Activated naive CD4-positive, alpha-beta T cell treated with anti-CD3 and anti-CD28 coated beads, Interleukin-2, amount 10 ng/mL, durations not matched to agents 7 days and 5 days (primary cell): ENCODE measurements around the gene ZNF554.
A peak's percentile ranks its signal among the peaks of the same experiment; 100 is the strongest.
"Not testable (repeated sequence)": the region's sequence is repeated elsewhere in the genome, so short reads cannot be mapped to it uniquely, and the experiment has no call there.

Experiments
- CTCF ChIA-PET: fragments of 350-600 bp; sonication (Branson Sonifier 250); formaldehyde crosslinking; loops from one replicate; lab custom pipeline; 2021; ENCODE audit warnings: antibody characterized with exemption; lab: Charles Lee
- DNase-seq: peaks from one replicate; pipeline ENCODE4 v3.0.0-alpha.2; 2020
- H3K27ac Mint-ChIP-seq: one replicate; pipeline ENCODE4 v1.8.0; 2021; ENCODE audit warnings: mild to moderate bottlenecking, moderate library complexity, mixed read lengths
- H3K27me3 Mint-ChIP-seq: one replicate; pipeline ENCODE4 v1.8.0; 2021; ENCODE audit warnings: mild to moderate bottlenecking, mixed read lengths
- H3K36me3 Mint-ChIP-seq: one replicate; pipeline ENCODE4 v1.8.0; 2021; ENCODE audit warnings: mixed read lengths
- H3K4me1 Mint-ChIP-seq: one replicate; pipeline ENCODE4 v1.8.0; 2021; ENCODE audit warnings: mixed read lengths
- H3K4me3 Mint-ChIP-seq: one replicate; pipeline ENCODE4 v1.8.0; 2021; ENCODE audit warnings: mild to moderate bottlenecking, moderate library complexity, mixed read lengths
- H3K9me3 Mint-ChIP-seq: one replicate; pipeline ENCODE4 v1.8.0; 2021; ENCODE audit warnings: mixed read lengths

Gene ZNF554

DNA sequence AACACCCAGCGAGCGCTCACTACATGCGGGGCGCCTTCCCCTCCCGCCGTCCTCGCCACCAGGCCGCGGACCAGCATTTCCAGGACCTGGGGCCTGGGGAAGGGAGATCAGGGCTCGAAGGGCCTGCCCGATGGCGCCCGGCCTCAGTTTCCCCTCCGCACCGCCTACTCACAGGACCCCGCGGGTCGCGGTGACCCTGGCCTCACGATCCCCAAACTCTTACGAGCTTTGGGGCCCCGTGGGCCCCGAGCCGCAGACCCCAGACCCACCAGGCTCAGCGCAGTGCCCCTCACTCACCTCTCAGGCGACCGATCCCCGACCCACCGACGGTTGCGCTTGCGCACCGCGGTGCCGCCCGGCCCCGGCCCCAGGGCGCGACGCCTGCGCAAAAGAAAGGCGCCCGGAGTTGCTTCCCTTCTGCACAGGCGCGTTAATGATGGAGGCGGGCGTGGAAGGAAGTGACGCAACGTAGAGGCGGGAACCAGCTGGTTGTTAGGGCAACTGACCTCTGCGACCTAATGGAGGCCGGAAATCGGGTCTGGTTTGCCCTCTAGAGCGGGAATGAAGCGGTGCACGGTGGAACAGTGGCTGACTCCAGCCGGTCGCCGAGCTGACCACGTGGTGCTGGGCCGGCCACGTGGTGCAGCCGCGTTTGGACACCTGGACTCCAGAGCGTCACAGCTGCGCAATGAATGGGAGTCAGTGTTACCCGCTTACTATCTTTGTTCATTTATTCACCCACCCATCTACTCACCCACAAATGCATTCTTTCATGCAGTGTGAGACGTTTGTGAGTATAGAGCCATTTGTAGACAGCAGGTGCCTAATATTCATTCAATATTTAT, 36.5 kb upstream of the ZNF554 start, which contains the start of gene SGTA:
SGTA (minus strand) TSS at position 338 of the 845 bp plus-strand sequence. CDS start 14,205 bp downstream, outside the sequence.
- Mint-ChIP-seq H3K36me3 (peaks cover 14% of the 10 kb centered on the region), H3K27ac (peak within 1 kb of the TSS; percentile 92), H3K4me1 (peaks cover 65% of the 10 kb centered on the region), H3K4me3 (peak within 1 kb of the TSS; percentile 88), H3K9me3 (no peaks in the 10 kb centered on the region), H3K27me3 (no peaks in the 10 kb centered on the region)
- peak; percentile 99 for DNase-seq
- CTCF ChIA-PET: interaction anchor here (1.4 kb wide), 1 partner anchor 34 kb away, joined by 3 read pairs; no protein-coding TSS in a partner anchor

- CTCF ChIA-PET: interaction anchor here (0.6 to 1.4 kb wide), 3 partner anchors 34 to 133 kb away, joined by 3 read pairs; no protein-coding TSS in a partner anchor
- no peaks in the 10 kb centered on the region for H3K9me3 Mint-ChIP-seq
- H3K4me3 Mint-ChIP-seq: peak overlapping the region; percentile 88
- peaks cover 64% of the 10 kb centered on the region for H3K4me1 Mint-ChIP-seq
- no peaks in the 10 kb centered on the region for H3K27me3 Mint-ChIP-seq
- peaks cover 13% of the 10 kb centered on the region for H3K36me3 Mint-ChIP-seq
- peak overlapping the region; percentile 92 for H3K27ac Mint-ChIP-seq
- DNase-seq: no peak
Measured at GRCh38 chr19:2783781-2784145, 35.9 kb upstream of the ZNF554 start.

GRCh38 chr19:2785244-2785997, 34.2 kb upstream of the ZNF554 start, which contains the start of gene THOP1:
THOP1 (plus strand) TSS chr19:2785503; CDS start chr19:2785663, 160 bp downstream.
- peak; percentile 99 for DNase-seq
- Mint-ChIP-seq H3K4me3 (peak within 1 kb of the TSS; percentile 92), H3K4me1 (peaks cover 59% of the 10 kb centered on the region), H3K9me3 (no peaks in the 10 kb centered on the region), H3K27ac (peak within 1 kb of the TSS; percentile 77), H3K27me3 (no peaks in the 10 kb centered on the region), H3K36me3 (peaks cover 12% of the 10 kb centered on the region)
- CTCF ChIA-PET: interaction anchor here (1.3 kb wide), 1 partner anchor 35 kb away, joined by 4 read pairs; no protein-coding TSS in a partner anchor

DNA sequence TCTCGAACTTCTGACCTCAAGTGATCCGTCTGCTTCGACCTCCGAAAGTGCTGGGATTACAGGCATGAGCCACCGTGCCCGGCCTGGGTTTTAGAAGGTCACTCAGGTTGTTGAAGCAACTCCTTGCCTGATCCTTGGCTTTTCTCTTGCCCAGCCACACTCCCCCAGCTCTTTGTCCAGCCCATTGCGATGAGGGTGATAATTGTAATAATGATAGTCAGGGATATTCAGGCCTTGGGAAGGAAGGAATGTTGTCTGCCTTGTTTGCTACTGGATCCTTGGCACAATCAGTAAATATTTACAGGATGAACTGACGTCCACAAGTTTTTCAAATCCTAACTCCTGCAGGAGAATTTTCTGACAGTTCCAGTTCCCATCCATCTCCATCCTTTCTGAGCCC, 32.6 kb upstream of the ZNF554 start:
- Mint-ChIP-seq H3K27me3 (no peaks in the 10 kb centered on the region), H3K27ac (no peak overlapping the region), H3K36me3 (peaks cover 13% of the 10 kb centered on the region), H3K4me1 (peaks cover 46% of the 10 kb centered on the region), H3K9me3 (no peaks in the 10 kb centered on the region), H3K4me3 (peak overlapping the region; percentile 92)
- DNase-seq: no peak
- CTCF ChIA-PET: no interaction called here

DNA sequence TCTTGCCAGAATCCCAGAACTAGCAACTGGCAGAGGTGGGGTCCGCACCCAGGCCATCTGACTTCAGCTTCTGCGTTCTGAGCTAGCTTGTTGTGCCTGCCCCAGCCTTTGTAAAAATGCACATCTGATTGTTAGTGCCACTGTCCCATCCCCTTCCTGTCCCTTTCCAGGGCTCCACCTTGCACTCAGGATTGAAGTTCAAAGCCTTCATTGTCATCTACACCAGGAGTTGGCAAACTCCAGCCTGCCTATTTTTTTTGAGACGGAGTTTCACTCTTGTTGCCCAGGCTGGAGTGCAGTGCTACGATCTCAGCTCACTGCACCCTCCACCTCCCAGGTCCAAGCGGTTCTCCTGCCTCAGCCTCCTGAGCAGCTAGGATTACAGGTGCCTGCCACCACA, 31.4 kb upstream of the ZNF554 start:
- H3K4me3 Mint-ChIP-seq: peak overlapping the region; percentile 33
- no peak overlapping the region for H3K27ac Mint-ChIP-seq
- H3K4me1 Mint-ChIP-seq: peaks cover 39% of the 10 kb centered on the region
- no peak for DNase-seq
- no peaks in the 10 kb centered on the region for H3K9me3 Mint-ChIP-seq
- no peaks in the 10 kb centered on the region for H3K27me3 Mint-ChIP-seq
- peaks cover 17% of the 10 kb centered on the region for H3K36me3 Mint-ChIP-seq
- CTCF ChIA-PET: no interaction called here

- no peaks in the 10 kb centered on the region for H3K27me3 Mint-ChIP-seq
- H3K4me1 Mint-ChIP-seq: peaks cover 19% of the 10 kb centered on the region
- H3K9me3 Mint-ChIP-seq: no peaks in the 10 kb centered on the region
- no peak overlapping the region for H3K4me3 Mint-ChIP-seq
- peaks cover 21% of the 10 kb centered on the region for H3K36me3 Mint-ChIP-seq
- no peak for DNase-seq
- CTCF ChIA-PET: no interaction called here
- no peak overlapping the region for H3K27ac Mint-ChIP-seq
Measured at GRCh38 chr19:2790194-2790556, 29.5 kb upstream of the ZNF554 start.

DNA sequence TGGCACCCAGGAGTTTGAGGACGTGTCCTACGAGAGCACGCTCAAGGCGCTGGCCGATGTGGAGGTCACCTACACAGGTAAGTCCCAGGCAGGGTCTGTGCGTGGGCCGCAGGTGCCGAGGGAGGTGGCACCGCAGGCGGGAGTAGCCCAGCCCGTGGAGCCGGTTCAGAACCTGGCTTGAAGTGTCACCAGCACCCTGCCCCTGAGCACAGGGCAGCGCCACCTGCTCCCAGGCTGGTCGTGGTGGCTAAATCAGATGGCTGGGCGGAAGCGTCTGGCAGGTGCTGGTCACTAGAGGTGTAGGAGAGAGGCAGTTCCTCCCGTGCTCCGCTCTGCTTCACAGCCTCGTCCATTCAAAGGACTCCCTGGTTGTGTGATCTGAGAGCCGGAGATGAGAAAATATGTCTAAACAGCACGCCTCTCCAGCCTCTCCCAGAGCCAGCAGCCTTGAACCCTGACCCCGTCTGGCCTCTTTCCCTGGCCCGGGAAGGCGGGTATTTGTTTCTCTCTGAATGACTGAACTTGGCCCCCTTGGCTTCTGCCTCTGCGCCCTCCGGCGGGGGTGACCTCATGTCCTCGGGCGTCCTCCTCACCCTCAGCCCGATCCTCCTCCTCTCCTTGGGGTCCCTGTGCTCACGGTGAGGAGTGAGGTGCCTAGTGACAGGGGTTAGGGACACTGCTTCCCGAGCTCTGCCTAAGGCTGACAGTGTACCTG, 29.0 kb upstream of the ZNF554 start:
- H3K36me3 Mint-ChIP-seq: peaks cover 26% of the 10 kb centered on the region

GRCh38 chr19:2791440-2791839, 28.2 kb upstream of the ZNF554 start:
- peaks cover 13% of the 10 kb centered on the region for H3K4me1 Mint-ChIP-seq
- H3K9me3 Mint-ChIP-seq: no peaks in the 10 kb centered on the region
- H3K4me3 Mint-ChIP-seq: no peak overlapping the region
- peaks cover 28% of the 10 kb centered on the region for H3K36me3 Mint-ChIP-seq
- H3K27me3 Mint-ChIP-seq: no peaks in the 10 kb centered on the region
- no peak for DNase-seq
- CTCF ChIA-PET: no interaction called here
- H3K27ac Mint-ChIP-seq: no peak overlapping the region

More for the DNA sequence above, 29.0 kb upstream of the ZNF554 start:
- no peak for DNase-seq
- no peaks in the 10 kb centered on the region for H3K27me3 Mint-ChIP-seq
- CTCF ChIA-PET: no interaction called here
- H3K9me3 Mint-ChIP-seq: no peaks in the 10 kb centered on the region
- no peak overlapping the region for H3K4me3 Mint-ChIP-seq
- peaks cover 19% of the 10 kb centered on the region for H3K4me1 Mint-ChIP-seq
- H3K27ac Mint-ChIP-seq: no peak overlapping the region

- H3K9me3 Mint-ChIP-seq: no peaks in the 10 kb centered on the region
- peaks cover 28% of the 10 kb centered on the region for H3K36me3 Mint-ChIP-seq
- DNase-seq: no peak
- H3K27ac Mint-ChIP-seq: no peak overlapping the region
- H3K4me1 Mint-ChIP-seq: peaks cover 12% of the 10 kb centered on the region
- H3K27me3 Mint-ChIP-seq: no peaks in the 10 kb centered on the region
- H3K4me3 Mint-ChIP-seq: no peak overlapping the region
- CTCF ChIA-PET: no interaction called here
Measured at GRCh38 chr19:2791876-2792275, 27.8 kb upstream of the ZNF554 start.

- H3K27me3 Mint-ChIP-seq, H3K9me3 Mint-ChIP-seq, DNase-seq, H3K4me1 Mint-ChIP-seq, H3K4me3 Mint-ChIP-seq, H3K27ac Mint-ChIP-seq, CTCF ChIA-PET: not testable (repeated sequence)
- H3K36me3 Mint-ChIP-seq: peaks cover 27% of the 10 kb centered on the region
Measured at GRCh38 chr19:2792666-2793065, 27.0 kb upstream of the ZNF554 start.

DNA sequence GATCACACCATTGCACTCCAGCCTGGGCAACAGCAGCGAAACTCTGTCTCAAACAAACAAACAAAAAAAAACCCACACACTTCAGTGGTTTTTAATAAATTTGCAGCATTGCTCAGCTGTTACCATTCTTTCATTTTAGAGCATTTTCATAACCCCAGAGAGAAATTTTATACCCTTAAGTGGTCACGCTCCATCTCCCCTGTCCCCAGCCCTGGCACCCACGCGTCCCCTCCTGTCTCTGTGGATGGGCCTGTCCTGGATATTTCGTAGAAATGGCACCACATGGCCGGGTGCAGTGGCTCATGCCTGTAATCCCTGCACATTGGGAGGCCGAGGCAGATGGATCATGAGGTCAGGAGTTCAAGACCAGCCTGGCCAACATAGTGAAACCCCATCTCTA, 26.5 kb upstream of the ZNF554 start:
- Mint-ChIP-seq H3K27ac (no peak overlapping the region), H3K4me3 (no peak overlapping the region), H3K36me3 (peaks cover 24% of the 10 kb centered on the region), H3K9me3 (no peaks in the 10 kb centered on the region), H3K27me3 (no peaks in the 10 kb centered on the region), H3K4me1 (peaks cover 2% of the 10 kb centered on the region)
- DNase-seq: no peak
- CTCF ChIA-PET: no interaction called here

- Mint-ChIP-seq H3K4me1 (no peaks in the 10 kb centered on the region), H3K9me3 (no peaks in the 10 kb centered on the region), H3K36me3 (peaks cover 23% of the 10 kb centered on the region), H3K27ac (no peak overlapping the region), H3K4me3 (no peak overlapping the region), H3K27me3 (no peaks in the 10 kb centered on the region)
- DNase-seq: no peak
- CTCF ChIA-PET: no interaction called here
Measured at GRCh38 chr19:2793577-2793976, 26.1 kb upstream of the ZNF554 start.

- CTCF ChIA-PET: no interaction called here
- Mint-ChIP-seq H3K27ac (no peak overlapping the region), H3K9me3 (no peaks in the 10 kb centered on the region), H3K36me3 (peaks cover 24% of the 10 kb centered on the region), H3K4me1 (no peaks in the 10 kb centered on the region), H3K27me3 (no peaks in the 10 kb centered on the region), H3K4me3 (no peak overlapping the region)
- DNase-seq: no peak
Measured at GRCh38 chr19:2795827-2796658, 23.6 kb upstream of the ZNF554 start.
